Measurements from ENCODE around the gene CLSTN3. TPM values are rescaled to one million over a fixed set of nuclear protein-coding genes. Genes with fewer than 3 reads are reported as not detected.

Gene CLSTN3
- total and polyA plus RNA-seq, 2 of the 13 experiments (the other 11 are each of a cell fraction or from before 2014, with no cell fraction given), result 26.2 to 94.1 TPM

DNA sequence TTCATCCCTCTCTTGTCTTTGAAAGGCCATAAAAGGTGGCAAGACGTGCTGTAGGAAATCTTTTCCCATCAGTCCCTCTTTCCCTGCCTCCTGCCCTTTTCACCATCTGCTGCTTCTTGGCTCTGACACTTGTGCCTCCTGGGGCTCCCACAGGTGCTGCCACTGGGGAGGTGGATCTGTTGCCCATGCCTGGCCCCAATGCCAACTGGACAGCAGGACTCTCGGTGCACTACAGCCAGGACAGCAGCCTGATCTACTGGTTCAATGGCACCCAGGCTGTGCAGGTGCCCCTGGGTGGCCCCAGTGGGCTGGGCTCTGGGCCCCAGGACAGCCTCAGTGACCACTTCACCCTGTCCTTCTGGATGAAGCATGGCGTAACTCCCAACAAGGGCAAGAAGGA lies 6.5 kb downstream of the CLSTN3 start:
- Histone ChIP-seq H3K79me2 (ENCODE audit: insufficient read depth, low read length) (peaks cover 6% of the 10 kb centered on the region), H3K4me3 (replicated peaks in 1 of 3; ENCODE audit: insufficient read depth in 1 of 3, low read depth in 2 of 3, low read length in 3 of 3) (no peak overlapping the region), H3K4me2 (ENCODE audit: low read depth, low read length) (no peak overlapping the region), H2AFZ (ENCODE audit: low read length) (no peak overlapping the region), H3K27ac (ENCODE audit: extremely low read length, insufficient read depth, low read length) (no peak overlapping the region), H3K9ac (ENCODE audit: insufficient read depth, low read depth, low read length) (no peak overlapping the region), H3K36me3 (replicated peaks in 1 of 2; ENCODE audit: control insufficient read depth in 1 of 2, insufficient read depth in 2 of 2, low read length in 2 of 2) (peaks cover 23 to 57% of the 10 kb centered on the region in 2 experiments), H3K4me1 (ENCODE audit: insufficient read depth, low read length) (peaks cover 8% of the 10 kb centered on the region), H3K9me3 (ENCODE audit: low read length) (no peaks in the 10 kb centered on the region), H4K20me1 (ENCODE audit: insufficient read depth, low read length) (peaks cover 3% of the 10 kb centered on the region), H3K27me3 (ENCODE audit: control insufficient read depth in 1 of 2, insufficient read depth in 2 of 2, low read length in 2 of 2) (no peaks in the 10 kb centered on the region)
- no TSS peak for BruUV-seq (replicated peaks)
- TF ChIP-seq ZNF101 (CRISPR knock-in tag; IDR thresholded peaks at IDR 0.05; ENCODE audit: borderline replicate concordance, low read depth) (no peak), ETV6 (CRISPR knock-in tag; conservative IDR thresholded peaks at IDR 0.05) (no peak), ZNF441 (CRISPR knock-in tag; IDR thresholded peaks at IDR 0.05; ENCODE audit: borderline replicate concordance) (no peak), U2AF2 (IDR thresholded peaks at IDR 0.05; ENCODE audit: low read depth, low read length) (no peak)
- TF ChIP-seq, protein P1, sequence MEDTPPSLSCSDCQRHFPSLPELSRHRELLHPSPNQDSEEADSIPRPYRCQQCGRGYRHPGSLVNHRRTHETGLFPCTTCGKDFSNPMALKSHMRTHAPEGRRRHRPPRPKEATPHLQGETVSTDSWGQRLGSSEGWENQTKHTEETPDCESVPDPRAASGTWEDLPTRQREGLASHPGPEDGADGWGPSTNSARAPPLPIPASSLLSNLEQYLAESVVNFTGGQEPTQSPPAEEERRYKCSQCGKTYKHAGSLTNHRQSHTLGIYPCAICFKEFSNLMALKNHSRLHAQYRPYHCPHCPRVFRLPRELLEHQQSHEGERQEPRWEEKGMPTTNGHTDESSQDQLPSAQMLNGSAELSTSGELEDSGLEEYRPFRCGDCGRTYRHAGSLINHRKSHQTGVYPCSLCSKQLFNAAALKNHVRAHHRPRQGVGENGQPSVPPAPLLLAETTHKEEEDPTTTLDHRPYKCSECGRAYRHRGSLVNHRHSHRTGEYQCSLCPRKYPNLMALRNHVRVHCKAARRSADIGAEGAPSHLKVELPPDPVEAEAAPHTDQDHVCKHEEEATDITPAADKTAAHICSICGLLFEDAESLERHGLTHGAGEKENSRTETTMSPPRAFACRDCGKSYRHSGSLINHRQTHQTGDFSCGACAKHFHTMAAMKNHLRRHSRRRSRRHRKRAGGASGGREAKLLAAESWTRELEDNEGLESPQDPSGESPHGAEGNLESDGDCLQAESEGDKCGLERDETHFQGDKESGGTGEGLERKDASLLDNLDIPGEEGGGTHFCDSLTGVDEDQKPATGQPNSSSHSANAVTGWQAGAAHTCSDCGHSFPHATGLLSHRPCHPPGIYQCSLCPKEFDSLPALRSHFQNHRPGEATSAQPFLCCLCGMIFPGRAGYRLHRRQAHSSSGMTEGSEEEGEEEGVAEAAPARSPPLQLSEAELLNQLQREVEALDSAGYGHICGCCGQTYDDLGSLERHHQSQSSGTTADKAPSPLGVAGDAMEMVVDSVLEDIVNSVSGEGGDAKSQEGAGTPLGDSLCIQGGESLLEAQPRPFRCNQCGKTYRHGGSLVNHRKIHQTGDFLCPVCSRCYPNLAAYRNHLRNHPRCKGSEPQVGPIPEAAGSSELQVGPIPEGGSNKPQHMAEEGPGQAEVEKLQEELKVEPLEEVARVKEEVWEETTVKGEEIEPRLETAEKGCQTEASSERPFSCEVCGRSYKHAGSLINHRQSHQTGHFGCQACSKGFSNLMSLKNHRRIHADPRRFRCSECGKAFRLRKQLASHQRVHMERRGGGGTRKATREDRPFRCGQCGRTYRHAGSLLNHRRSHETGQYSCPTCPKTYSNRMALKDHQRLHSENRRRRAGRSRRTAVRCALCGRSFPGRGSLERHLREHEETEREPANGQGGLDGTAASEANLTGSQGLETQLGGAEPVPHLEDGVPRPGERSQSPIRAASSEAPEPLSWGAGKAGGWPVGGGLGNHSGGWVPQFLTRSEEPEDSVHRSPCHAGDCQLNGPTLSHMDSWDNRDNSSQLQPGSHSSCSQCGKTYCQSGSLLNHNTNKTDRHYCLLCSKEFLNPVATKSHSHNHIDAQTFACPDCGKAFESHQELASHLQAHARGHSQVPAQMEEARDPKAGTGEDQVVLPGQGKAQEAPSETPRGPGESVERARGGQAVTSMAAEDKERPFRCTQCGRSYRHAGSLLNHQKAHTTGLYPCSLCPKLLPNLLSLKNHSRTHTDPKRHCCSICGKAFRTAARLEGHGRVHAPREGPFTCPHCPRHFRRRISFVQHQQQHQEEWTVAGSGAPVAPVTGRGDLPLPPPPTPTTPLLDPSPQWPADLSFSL (CRISPR knock-in tag; IDR thresholded peaks at IDR 0.05), result no peak
- 97% methylated on average over 2 of the region's 3 CpGs for WGBS (ENCODE audit: low lambda C conversion rate)
- ATAC-seq (no peak), DNase-seq (ENCODE audit: low spot score) (no peak), FAIRE-seq (no peak)
- in situ Hi-C loops (cut with HindIII; ENCODE audit: extremely low pct_ligation_motif_present, low pct_unique_long_range_greater_than_20kb) (no loop called here), intact Hi-C loops (cut with micrococcal nuclease; ENCODE audit: unreplicated experiment) (no loop called here)
- ChIA-PET POLR2A (interaction anchor here (0.9 kb wide), 1 partner anchor 13 kb away, joined by 3 read pairs; no protein-coding TSS in a partner anchor), CTCF (ENCODE audit: low intra/inter-chr PET ratio, low total read pairs) (no interaction called here)

Measured in HepG2 (cell line).